HEK293T (cell line): Measurements from ENCODE around the gene DLX1.

ENCODE experiments used
- BHLHE40 ChIP-seq: fragments of 450-650 bp; IDR thresholded peaks from 2 replicates; pipeline ENCODE4 v1.6.1; 2016; ENCODE audit warnings: mild to moderate bottlenecking, moderate library complexity, borderline replicate concordance
- CTBP1 ChIP-seq: fragments of 450-650 bp; IDR thresholded peaks from 2 replicates; pipeline ENCODE4 v1.6.1; 2016; ENCODE audit warnings: borderline replicate concordance
- TARDBP ChIP-seq: fragments of 450-650 bp; IDR thresholded peaks from 2 replicates; pipeline ENCODE4 v1.6.1; 2016

- TF ChIP-seq CTBP1 = no peak
- TF ChIP-seq TARDBP = no peak
- TF ChIP-seq BHLHE40 = no peak
These were observed 2.5 kb downstream of the DLX1 start for GRCh38 chr2:172087780-172088244.
